Glomerular visceral epithelial cell (primary cell): ENCODE measurements around the gene C19orf67.
A peak's percentile ranks its signal among the peaks of the same experiment; 100 is the strongest.

Source experiments
- DNase-seq: peaks from one replicate; pipeline ENCODE4 v3.0.0-alpha.2; 2016; ENCODE audit errors: extremely low spot score

The C19orf67 gene

GRCh38 chr19:14086098-14086497 is 515 bp upstream of the C19orf67 start:
- DNase-seq = no peak

GRCh38 chr19:14082675-14082960 is 3.0 kb downstream of the C19orf67 start:
- DNase-seq = no peak

GRCh38 chr19:14081797-14082674 is 3.5 kb downstream of the C19orf67 start:
- DNase-seq = no peak

GRCh38 chr19:14080887-14081796 is 4.4 kb downstream of the C19orf67 start:
- DNase-seq = peak; percentile 100

- no peak for DNase-seq
Measured at GRCh38 chr19:14078411-14078810, 7.2 kb downstream of the C19orf67 start.

GRCh38 chr19:14073925-14074838 is 11.4 kb downstream of the C19orf67 start:
- DNase-seq = no peak

- DNase-seq = peak; percentile 81
Measured at GRCh38 chr19:14073261-14073924, 12.2 kb downstream of the C19orf67 start.

- peak; percentile 36 for DNase-seq
Measured at GRCh38 chr19:14072535-14073260, 12.9 kb downstream of the C19orf67 start, which contains the start of gene MISP3. Gene MISP3 (plus strand): TSS chr19:14072786. CDS start chr19:14073310, 524 bp downstream.

- DNase-seq = no peak
Measured at GRCh38 chr19:14070268-14071050, 15.1 kb downstream of the C19orf67 start.

GRCh38 chr19:14066134-14066533 is 19.4 kb downstream of the C19orf67 start:
- no peak for DNase-seq

- no peak for DNase-seq
Measured at GRCh38 chr19:14063105-14063504, 22.5 kb downstream of the C19orf67 start.

GRCh38 chr19:14062558-14062855 is 23.1 kb downstream of the C19orf67 start:
- no peak for DNase-seq

- peak; percentile 69 for DNase-seq
Measured at GRCh38 chr19:14061751-14062557, 23.6 kb downstream of the C19orf67 start, which contains the start of gene PALM3. Gene PALM3 (minus strand): TSS chr19:14062076. CDS start chr19:14061980, 96 bp downstream.

- no peak for DNase-seq
Measured at GRCh38 chr19:14061081-14061749, 24.4 kb downstream of the C19orf67 start.

- DNase-seq = no peak
Measured at GRCh38 chr19:14059652-14060155, 25.9 kb downstream of the C19orf67 start.

GRCh38 chr19:14059093-14059480 is 26.5 kb downstream of the C19orf67 start:
- no peak for DNase-seq

- no peak for DNase-seq
Measured at GRCh38 chr19:14058182-14059092, 27.1 kb downstream of the C19orf67 start.
